Stimulated activated CD4-positive, alpha-beta T cell treated with anti-CD3 and anti-CD28 coated beads, Interleukin-15, amount 100 ng/mL, for 1 hour (primary cell): ENCODE results near the gene AGAP3.

Source experiments
- DNase-seq, 2 donors: peaks; one replicate each; pipeline ENCODE4 v3.0.0-alpha.2; 2020; ENCODE audit warnings: low read depth in 1 of 2, low spot score in 1 of 2

AGAP3 gene

GRCh38 chr7:151057989-151058780 lies 28.1 kb upstream of the AGAP3 start:
- DNase-seq = peak; percentile 92 to 93

DNA sequence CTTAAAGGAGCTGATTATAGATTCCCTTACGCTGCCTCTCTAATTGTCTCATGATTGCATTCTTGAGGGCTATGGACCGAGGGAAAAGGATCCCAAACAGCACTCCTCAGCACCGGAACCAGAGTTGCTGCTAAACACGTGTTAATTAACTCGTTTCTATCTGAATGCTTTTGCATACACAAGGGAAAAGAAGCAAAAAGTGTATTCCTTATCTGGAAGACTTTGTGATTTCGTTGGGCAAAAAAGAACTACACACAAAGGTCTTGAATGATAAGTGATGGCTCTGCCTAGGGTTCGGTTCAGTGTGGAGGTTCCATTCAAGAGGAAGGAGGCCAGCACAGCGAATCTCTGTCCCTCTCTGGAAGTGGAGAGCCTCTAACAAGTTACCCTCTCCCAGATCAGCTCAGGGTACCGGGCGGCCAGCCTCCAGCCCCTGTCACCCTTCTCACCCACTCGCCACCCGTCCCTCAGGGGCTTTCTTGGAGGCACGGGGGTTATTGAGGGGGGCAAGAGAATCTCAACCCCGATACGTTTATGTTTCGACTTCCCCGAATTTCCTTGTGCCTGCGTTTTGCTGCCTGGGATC lies 27.4 kb upstream of the AGAP3 start:
- no peak for DNase-seq

DNA sequence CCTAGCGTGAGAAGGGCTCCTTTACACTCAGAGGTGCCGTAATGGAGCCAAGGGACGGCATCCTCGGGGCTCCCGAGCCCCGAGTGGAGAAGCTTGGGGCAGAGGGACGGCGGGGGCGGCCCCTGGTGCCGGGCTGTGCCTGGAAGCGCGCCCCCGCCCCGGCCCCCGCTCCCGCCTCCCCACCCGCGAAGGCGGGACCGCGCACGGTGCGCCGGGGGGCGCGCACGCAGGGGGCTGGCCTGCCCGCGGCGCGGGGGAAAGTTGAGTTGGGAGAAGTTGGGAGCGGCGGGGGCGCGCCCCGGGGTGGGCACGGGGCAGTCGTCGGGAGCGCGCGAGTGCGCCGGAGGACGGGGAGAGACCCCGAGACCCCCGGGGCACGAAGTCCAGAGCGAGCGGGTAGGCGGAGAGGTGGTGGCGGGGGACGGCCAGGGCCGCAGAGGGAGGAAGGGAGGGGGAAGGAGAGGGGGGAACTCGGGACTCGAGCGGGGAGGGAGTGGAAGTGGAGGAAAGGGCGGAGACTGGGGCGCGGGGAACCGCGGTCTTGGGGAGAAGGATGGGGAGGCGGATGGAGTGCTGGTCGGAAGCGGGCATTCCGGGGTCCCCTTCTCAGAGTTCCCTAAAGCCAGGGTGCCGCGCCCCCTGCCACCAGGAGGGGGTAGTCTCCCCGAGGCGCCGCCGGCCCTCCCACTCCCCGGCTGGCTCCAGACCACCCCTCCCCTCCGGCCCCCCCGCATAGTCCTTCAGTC lies 26.7 kb upstream of the AGAP3 start, which contains the start of gene SLC4A2:
Gene SLC4A2, plus strand, starts transcription at position 223 of the 746 bp plus-strand sequence. CDS start 2,399 bp downstream, outside the sequence.
- peak; percentile 51 to 64 for DNase-seq

- no peak for DNase-seq
Measured at GRCh38 chr7:151060113-151060415, 26.2 kb upstream of the AGAP3 start.

- no peak for DNase-seq
Measured at GRCh38 chr7:151060416-151061212, 25.7 kb upstream of the AGAP3 start.

- no peak for DNase-seq
Measured at GRCh38 chr7:151061213-151062110, 24.8 kb upstream of the AGAP3 start.

GRCh38 chr7:151062111-151062398 lies 24.2 kb upstream of the AGAP3 start:
- DNase-seq = no peak

- no peak for DNase-seq
Measured at GRCh38 chr7:151062399-151063211, 23.7 kb upstream of the AGAP3 start.

GRCh38 chr7:151063212-151063561 lies 23.1 kb upstream of the AGAP3 start:
- no peak for DNase-seq

- DNase-seq = no peak
Measured at GRCh38 chr7:151064454-151064853, 21.8 kb upstream of the AGAP3 start.

DNA sequence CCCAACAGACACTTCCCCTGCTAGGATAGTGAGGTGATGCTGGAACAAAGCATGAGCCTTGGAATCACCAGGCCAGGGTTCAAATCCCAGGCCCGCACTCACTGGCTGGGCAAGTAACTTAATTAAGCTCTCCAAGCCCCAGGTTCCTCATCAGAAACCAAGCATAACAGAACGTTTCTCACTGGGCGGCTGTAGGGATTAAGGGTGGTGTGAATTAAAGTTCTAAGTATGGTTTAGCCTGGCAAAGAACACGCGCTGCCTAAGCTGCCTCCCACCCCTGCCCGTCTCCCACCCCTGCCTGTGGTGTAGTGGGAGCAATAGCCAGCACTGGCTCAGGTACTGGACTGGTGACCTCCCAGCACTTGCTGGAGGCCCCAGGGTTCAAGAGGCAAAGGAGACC lies 21.3 kb upstream of the AGAP3 start:
- no peak for DNase-seq

- no peak for DNase-seq
Measured at GRCh38 chr7:151065516-151065915, 20.8 kb upstream of the AGAP3 start.

DNA sequence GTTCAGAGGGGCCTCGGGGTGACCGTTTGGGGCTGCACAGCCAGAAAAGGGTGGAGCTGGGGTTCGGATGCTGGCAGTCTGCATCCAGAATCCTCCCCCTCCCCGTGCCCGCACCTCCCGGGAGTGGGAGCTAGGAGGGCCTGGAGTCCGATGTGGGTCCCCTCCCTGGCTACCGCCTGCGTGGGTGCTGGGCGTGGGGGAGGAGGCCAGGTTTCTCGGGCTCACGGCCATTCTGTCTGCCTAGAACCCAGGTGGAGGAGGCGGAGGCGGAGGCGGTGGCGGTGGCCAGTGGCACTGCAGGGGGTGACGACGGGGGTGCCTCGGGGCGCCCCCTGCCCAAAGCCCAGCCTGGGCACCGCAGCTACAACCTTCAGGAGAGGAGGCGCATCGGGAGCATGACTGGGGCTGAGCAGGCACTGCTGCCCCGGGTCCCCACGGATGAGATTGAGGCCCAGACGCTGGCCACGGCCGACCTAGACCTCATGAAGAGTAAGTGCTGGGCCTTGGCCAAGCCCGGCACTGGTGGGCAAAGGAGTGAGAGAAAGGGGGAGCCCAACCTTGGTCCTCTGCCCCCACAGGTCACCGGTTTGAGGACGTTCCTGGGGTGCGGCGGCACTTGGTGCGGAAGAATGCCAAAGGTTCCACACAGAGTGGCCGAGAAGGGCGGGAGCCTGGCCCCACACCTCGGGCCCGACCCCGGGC lies 19.9 kb upstream of the AGAP3 start:
- DNase-seq = no peak

GRCh38 chr7:151068069-151068773 lies 18.1 kb upstream of the AGAP3 start:
- no peak for DNase-seq

DNA sequence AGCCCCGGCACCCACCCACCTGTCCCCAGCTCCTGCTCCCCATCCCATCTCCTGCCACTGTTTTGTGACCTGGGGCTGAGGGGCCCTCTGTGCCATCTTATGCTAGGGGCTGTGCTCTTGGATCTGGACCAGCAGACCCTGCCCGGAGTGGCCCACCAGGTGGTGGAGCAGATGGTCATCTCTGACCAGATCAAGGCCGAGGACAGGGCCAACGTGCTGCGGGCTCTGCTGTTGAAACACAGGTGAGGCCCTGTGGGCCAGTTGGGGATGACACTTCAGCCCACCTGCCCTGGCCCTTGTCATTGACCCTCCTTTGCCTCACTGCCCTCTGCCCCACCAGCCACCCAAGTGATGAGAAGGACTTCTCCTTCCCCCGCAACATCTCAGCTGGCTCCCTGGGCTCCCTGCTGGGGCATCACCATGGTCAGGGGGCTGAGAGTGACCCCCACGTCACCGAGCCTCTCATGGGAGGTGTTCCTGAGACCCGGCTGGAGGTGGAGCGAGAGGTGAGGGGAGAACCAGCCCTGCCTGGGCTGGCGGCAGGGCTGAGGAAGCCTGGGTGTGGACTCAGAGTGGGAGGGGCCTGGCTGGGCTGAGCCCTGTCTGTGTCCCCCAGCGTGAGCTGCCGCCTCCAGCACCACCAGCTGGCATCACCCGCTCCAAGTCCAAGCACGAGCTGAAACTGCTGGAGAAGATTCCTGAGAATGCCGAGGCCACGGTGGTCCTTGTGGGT lies 16.3 kb upstream of the AGAP3 start:
- no peak for DNase-seq

- no peak for DNase-seq
Measured at GRCh38 chr7:151070574-151070960, 15.7 kb upstream of the AGAP3 start.

DNA sequence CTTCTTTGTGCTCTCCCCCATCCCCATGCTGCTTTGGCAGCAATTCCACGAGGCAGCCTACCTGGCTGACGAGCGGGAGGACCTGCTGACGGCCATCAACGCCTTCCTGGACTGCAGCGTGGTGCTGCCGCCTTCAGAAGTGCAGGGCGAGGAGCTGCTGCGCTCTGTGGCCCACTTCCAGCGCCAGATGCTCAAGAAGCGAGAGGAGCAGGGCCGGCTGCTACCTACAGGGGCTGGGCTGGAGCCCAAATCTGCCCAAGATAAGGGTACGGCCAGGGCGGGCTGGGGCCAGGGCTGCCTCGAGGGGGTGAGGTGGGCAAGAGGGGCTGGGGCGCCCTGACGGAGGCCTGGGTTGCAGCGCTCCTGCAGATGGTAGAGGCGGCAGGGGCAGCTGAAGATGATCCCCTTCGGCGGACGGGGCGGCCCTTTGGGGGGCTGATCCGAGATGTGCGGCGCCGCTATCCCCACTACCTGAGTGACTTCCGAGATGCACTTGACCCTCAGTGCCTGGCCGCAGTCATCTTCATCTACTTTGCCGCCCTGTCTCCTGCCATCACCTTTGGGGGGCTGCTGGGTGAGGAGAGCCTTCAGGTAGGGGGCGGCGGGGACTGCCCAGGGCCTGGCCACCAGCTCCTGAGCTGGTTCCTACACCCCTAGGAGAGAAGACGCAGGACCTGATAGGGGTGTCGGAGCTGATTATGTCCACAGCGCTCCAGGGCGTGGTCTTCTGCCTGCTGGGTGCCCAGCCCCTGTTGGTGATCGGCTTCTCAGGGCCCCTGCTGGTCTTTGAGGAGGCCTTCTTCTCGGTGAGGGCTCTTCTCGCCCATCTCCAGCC lies 15.0 kb upstream of the AGAP3 start:
- no peak for DNase-seq
